Gastrocnemius medialis (tissue), 4 donors: ENCODE measurements around the gene OR6C70. TPM values are rescaled to one million over a fixed set of nuclear protein-coding genes. Genes with fewer than 3 reads are reported as not detected.
"Not testable (repeated sequence)": the region's sequence is repeated elsewhere in the genome, so short reads cannot be mapped to it uniquely, and the experiment has no call there.

ENCODE experiments used
- ATAC-seq, 2 donors: fragments of 150-250 bp; one replicate each; pipeline ENCODE4 v1.9.1; 2016
- DNase-seq, 2 donors: peaks; one replicate each; pipeline ENCODE4 v3.0.0-alpha.2; 2019
- H3K27ac ChIP-seq, 4 donors: fragments of 200-600 bp; sonication (generic); 1 replicate in 1 of 4; 2 replicates in 3 of 4; pipeline ENCODE4 v1.5.1; 2016 to 2018; ENCODE audit warnings: mild to moderate bottlenecking in 2 of 4, moderate library complexity in 1 of 4
- H3K27me3 ChIP-seq, 3 donors: fragments of 200-600 bp; sonication (generic) in 2 of 3; 1 replicate in 1 of 3; 2 replicates in 2 of 3; pipeline versions ENCODE4 v1.5.1 to v1.6.0; 2016 to 2019; ENCODE audit warnings: mild to moderate bottlenecking in 1 of 3, moderate library complexity in 1 of 3
- H3K36me3 ChIP-seq, 2 donors: fragments of 200-600 bp; sonication (generic) in 1 of 2; one replicate each; pipeline ENCODE4 v1.5.1; 2017 to 2018
- H3K4me1 ChIP-seq, 2 donors: fragments of 200-600 bp; sonication (generic) in 1 of 2; one replicate each; pipeline ENCODE4 v1.5.1; 2016 to 2017; ENCODE audit warnings: mild to moderate bottlenecking in 2 of 2
- H3K4me3 ChIP-seq, 4 donors: fragments of 200-600 bp; sonication (generic) in 3 of 4; 1 replicate in 1 of 4; 2 replicates in 3 of 4; pipeline ENCODE4 v1.5.1; 2016 to 2019; ENCODE audit warnings: mild to moderate bottlenecking in 2 of 4
- H3K9me3 ChIP-seq, 3 donors: fragments of 200-600 bp; sonication (generic) in 2 of 3; 1 replicate in 1 of 3; 2 replicates in 2 of 3; pipeline ENCODE4 v1.5.1; 2016 to 2019
- POLR2A ChIP-seq, 2 donors: fragments of 450-650 bp; IDR thresholded peaks; one replicate each; pipeline ENCODE4 v1.6.1; 2017; ENCODE audit warnings: antibody characterized with exemption in 2 of 2, mild to moderate bottlenecking in 2 of 2, moderate library complexity in 2 of 2
- in situ Hi-C, 4 donors: fragments of 200-750 bp; cut with MboI; loops; one replicate each; pipeline versions ENCODE4 v1.15.0 to v1.8.0; 2017; ENCODE audit warnings: low sequenced_read_pairs in 4 of 4
- intact Hi-C: fragments of 100-400 bp; cut with DNase I; formaldehyde crosslinking; loops from one replicate; pipeline ENCODE4 v1.15.1; 2023; ENCODE audit warnings: low total_unique reads
- total RNA-seq, 4 donors: library from RNA; depleted of rRNA; stranded (reverse); fragments of >200 nt; gene quantifications; one replicate each; pipeline versions ENCODE4 v1.1.0 to v1.2.3, GENCODE V29; 2016
- TF ChIP-seq, protein P1 (sequence below), 5 experiments: fragments of 450-650 bp in 3 of 5; fragments of 200-600 bp in 2 of 5; sonication (generic) in 2 of 5; IDR thresholded peaks in 4 of 5; conservative IDR thresholded peaks in 1 of 5; 1 replicate in 4 of 5; 2 replicates in 1 of 5; pipeline ENCODE4 v1.5.1; 2016 to 2019; ENCODE audit warnings: antibody characterized with exemption in 5 of 5, mild to moderate bottlenecking in 3 of 5, moderate library complexity in 3 of 5

Gene OR6C70
- total RNA-seq, 4 donors from 2014 or later, result not detected

DNA sequence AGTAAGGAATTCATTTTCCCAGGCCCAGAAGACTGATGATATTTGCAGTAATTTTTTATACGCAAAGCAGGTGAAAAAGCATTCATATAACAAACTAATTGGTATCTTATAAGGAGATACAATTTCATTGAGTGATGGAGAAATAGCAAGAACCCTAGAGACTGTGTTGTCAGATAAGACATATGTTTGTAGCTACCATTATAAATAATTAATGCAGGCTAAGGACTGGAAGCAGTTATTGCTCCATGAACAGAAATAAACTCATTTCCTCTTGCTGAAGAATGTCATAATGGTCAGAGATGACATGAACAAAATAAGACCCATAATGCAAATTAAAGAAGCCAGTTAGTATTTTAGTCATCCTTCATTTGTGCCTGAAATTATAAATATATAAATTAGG, 24.6 kb downstream of the OR6C70 start:
- H3K4me3 ChIP-seq, result no peak overlapping the region
- H3K4me1 ChIP-seq, result no peaks in the 10 kb centered on the region
- no peaks in the 10 kb centered on the region for H3K27me3 ChIP-seq
- no peak for DNase-seq
- no peak for ATAC-seq
- H3K9me3 ChIP-seq, result no peaks in the 10 kb centered on the region
- no peak for TF ChIP-seq POLR2A (IDR thresholded peaks at IDR 0.05)
- TF ChIP-seq, protein P1, sequence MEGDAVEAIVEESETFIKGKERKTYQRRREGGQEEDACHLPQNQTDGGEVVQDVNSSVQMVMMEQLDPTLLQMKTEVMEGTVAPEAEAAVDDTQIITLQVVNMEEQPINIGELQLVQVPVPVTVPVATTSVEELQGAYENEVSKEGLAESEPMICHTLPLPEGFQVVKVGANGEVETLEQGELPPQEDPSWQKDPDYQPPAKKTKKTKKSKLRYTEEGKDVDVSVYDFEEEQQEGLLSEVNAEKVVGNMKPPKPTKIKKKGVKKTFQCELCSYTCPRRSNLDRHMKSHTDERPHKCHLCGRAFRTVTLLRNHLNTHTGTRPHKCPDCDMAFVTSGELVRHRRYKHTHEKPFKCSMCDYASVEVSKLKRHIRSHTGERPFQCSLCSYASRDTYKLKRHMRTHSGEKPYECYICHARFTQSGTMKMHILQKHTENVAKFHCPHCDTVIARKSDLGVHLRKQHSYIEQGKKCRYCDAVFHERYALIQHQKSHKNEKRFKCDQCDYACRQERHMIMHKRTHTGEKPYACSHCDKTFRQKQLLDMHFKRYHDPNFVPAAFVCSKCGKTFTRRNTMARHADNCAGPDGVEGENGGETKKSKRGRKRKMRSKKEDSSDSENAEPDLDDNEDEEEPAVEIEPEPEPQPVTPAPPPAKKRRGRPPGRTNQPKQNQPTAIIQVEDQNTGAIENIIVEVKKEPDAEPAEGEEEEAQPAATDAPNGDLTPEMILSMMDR (IDR thresholded peaks at IDR 0.05 in 4 of 5, conservative IDR thresholded peaks at IDR 0.05 in 1 of 5), result no peak
- H3K36me3 ChIP-seq, result no peaks in the 10 kb centered on the region
- no peak overlapping the region for H3K27ac ChIP-seq
- intact Hi-C loops (no loop called here), in situ Hi-C loops (no loop called here)

GRCh38 chr12:55443776-55444175, 26.2 kb downstream of the OR6C70 start, which contains the start of gene OR6C2:
Gene OR6C2 (plus strand): TSS chr12:55444076. CDS start chr12:55452214, 8,138 bp downstream.
- TF ChIP-seq, protein P1 (IDR thresholded peaks at IDR 0.05 in 4 of 5, conservative IDR thresholded peaks at IDR 0.05 in 1 of 5), result no peak
- no peak for TF ChIP-seq POLR2A (IDR thresholded peaks at IDR 0.05)
- H3K36me3 ChIP-seq, result no peaks in the 10 kb centered on the region
- no peak within 1 kb of the TSS for H3K4me3 ChIP-seq
- in situ Hi-C loops, result no loop called here
- DNase-seq, result no peak
- intact Hi-C loops, result no loop called here
- ATAC-seq, result no peak
- H3K27ac ChIP-seq, result no peak within 1 kb of the TSS
- no peaks in the 10 kb centered on the region for H3K4me1 ChIP-seq
- H3K27me3 ChIP-seq, result no peaks in the 10 kb centered on the region
- no peaks in the 10 kb centered on the region for H3K9me3 ChIP-seq

- H3K27ac ChIP-seq, DNase-seq, H3K27me3 ChIP-seq, H3K36me3 ChIP-seq, H3K4me1 ChIP-seq, ATAC-seq, in situ Hi-C loops, H3K4me3 ChIP-seq, H3K9me3 ChIP-seq, intact Hi-C loops: not testable (repeated sequence)
Measured at GRCh38 chr12:55441233-55441632, 28.7 kb downstream of the OR6C70 start.

DNA sequence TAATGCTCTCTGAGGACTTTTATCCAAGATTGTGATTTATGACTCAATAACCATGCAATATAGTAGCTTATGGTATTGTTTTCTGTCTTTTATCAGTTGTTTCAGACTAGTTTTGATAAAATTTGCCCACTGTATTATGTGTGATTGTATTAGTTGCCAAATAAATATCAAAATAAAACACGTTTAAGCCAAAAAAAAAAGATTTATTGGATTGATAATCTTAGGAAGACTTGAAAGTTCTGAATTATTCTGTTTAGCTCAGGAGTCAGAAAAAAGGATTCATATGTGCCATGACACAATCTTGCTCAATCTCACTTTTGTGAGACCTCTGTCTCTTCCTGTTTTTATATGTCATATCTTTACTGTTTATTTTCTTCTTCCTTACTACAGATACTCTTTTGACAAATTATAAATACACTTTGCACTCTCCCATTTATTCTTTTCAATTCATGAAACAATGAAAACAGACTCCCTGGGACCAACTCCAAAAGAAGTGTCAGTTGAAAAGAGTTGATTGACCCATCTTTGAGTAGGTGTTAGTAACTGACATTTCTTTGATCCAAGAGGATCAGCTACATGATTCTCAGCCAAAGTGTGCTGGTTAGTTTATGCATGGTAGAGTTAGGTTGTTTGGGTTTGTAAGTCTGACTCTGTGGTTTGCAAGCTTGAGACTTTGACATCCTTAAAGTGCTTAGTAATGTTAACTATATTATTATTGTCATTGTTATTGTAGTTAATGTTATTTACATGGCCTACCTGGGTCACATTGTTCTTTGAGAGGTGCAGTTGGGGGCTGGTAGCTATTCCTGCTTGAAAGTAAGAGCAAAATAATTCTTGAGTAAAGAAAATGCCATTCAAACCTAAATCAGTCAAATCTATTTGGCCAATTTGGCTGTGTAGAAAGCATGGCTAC, 41.4 kb downstream of the OR6C70 start:
- Histone ChIP-seq H3K4me1 (no peaks in the 10 kb centered on the region), H3K9me3 (no peaks in the 10 kb centered on the region), H3K4me3 (no peak overlapping the region), H3K36me3 (no peaks in the 10 kb centered on the region), H3K27ac (no peak overlapping the region), H3K27me3 (no peaks in the 10 kb centered on the region)
- ATAC-seq (no peak), DNase-seq (no peak)
- TF ChIP-seq POLR2A (IDR thresholded peaks at IDR 0.05), result no peak
- TF ChIP-seq, protein P1 (IDR thresholded peaks at IDR 0.05 in 4 of 5, conservative IDR thresholded peaks at IDR 0.05 in 1 of 5), result no peak
- intact Hi-C loops, result no loop called here
- in situ Hi-C loops, result no loop called here

- TF ChIP-seq, protein P1 (IDR thresholded peaks at IDR 0.05 in 4 of 5, conservative IDR thresholded peaks at IDR 0.05 in 1 of 5), result no peak
- H3K4me3 ChIP-seq, result no peak within 1 kb of the TSS
- intact Hi-C loops (no loop called here), in situ Hi-C loops (no loop called here)
- H3K27me3 ChIP-seq, result no peaks in the 10 kb centered on the region
- H3K36me3 ChIP-seq, result no peaks in the 10 kb centered on the region
- H3K27ac ChIP-seq, result no peak within 1 kb of the TSS
- H3K9me3 ChIP-seq, result no peaks in the 10 kb centered on the region
- ATAC-seq (no peak), DNase-seq (no peak)
- H3K4me1 ChIP-seq, result no peaks in the 10 kb centered on the region
Measured at GRCh38 chr12:55425954-55426353, 44.0 kb downstream of the OR6C70 start, which contains the start of gene OR6C76. Gene OR6C76 (plus strand): TSS chr12:55426254. CDS start chr12:55426254, 0 bp downstream.
